GM18499 (cell line): ENCODE data around the gene SMPDL3B.
A peak's percentile ranks its signal among the peaks of the same experiment; 100 is the strongest.

Experiments
- ATAC-seq: cut with Tn5 transposase; IDR thresholded peaks from one replicate; pipeline ENCODE4 v1.9.1; 2021; ENCODE audit warnings: moderate number of reproducible peaks; ENCODE audit not compliant: insufficient read depth, unreplicated experiment

SMPDL3B gene, protein sequence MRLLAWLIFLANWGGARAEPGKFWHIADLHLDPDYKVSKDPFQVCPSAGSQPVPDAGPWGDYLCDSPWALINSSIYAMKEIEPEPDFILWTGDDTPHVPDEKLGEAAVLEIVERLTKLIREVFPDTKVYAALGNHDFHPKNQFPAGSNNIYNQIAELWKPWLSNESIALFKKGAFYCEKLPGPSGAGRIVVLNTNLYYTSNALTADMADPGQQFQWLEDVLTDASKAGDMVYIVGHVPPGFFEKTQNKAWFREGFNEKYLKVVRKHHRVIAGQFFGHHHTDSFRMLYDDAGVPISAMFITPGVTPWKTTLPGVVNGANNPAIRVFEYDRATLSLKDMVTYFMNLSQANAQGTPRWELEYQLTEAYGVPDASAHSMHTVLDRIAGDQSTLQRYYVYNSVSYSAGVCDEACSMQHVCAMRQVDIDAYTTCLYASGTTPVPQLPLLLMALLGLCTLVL

GRCh38 chr1:27934818-27935549 lies at the start of gene SMPDL3B:
TSS of gene SMPDL3B (plus strand) at chr1:27935000. CDS start at chr1:27935184, 184 bp downstream.
- ATAC-seq: no peak

DNA sequence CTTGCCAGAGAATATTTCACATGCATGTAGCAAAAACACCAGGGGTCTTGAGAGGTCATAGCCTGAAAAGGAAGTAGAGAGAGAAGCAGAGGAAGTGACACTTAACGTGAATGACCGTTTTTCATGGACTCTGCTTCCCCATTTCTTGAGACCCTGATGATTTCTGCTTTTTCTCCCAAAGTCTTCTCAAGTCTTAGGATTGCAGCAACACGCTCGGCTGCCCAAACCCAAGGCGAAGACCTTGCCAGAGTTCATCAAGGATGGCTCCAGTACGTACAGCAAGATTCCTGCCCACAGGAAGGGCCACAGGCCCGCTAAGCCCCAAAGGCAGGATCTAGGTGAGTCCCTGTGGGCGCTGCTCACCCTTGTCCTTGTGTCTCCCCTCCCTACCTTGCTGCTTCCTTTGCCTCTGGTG lies 49.7 kb upstream of the SMPDL3B start:
- no peak for ATAC-seq

DNA sequence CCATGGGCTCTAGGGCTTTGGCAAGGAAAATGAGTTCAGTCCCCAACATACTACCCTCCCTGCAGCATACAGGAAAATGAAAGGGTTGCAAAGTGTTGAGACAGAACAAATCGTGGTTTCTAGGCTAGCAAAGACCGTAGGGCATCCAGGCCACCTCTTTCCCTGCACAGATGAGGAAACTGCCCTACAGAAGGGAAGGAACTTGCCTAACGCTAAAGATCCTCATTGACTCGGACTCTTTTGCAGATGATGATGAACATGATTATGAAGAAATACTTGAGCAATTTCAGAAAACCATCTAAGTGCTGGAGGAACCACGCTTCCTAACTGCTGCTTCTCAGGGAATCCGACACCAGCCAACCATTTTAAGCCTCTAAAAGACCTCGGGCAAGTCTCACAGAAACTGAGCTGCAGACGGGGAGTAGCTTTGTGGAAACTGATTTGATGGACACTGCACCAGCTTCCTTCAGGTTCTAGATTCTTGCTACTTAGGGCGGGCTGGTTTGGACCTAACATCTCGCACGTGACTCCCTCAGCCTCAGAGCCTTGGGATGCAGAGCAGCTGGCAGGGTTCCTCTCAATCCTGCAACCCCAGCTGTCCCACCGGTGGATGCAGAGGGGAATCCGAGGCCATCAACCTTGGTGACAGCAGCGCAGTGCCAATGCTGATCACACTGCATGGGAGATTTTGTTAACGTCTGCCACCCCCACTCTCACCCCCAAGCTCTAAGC lies 49.0 kb upstream of the SMPDL3B start:
- ATAC-seq: no peak

DNA sequence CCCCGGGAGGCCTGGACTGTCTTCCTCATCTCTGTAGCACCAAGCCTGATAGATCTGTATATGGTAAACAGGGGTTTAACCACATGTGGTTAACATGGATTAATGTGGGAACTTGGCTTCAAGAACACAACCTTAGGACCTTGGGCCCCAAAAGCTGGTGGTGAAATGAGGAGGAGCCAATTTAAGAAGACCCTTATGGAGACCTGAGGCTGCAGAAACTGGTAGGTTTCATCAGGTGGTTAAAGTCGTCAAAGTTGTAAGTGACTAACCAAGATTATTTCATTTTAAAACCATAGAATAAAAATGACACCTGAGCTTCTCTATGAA lies 48.5 kb upstream of the SMPDL3B start:
- ATAC-seq: no peak

DNA sequence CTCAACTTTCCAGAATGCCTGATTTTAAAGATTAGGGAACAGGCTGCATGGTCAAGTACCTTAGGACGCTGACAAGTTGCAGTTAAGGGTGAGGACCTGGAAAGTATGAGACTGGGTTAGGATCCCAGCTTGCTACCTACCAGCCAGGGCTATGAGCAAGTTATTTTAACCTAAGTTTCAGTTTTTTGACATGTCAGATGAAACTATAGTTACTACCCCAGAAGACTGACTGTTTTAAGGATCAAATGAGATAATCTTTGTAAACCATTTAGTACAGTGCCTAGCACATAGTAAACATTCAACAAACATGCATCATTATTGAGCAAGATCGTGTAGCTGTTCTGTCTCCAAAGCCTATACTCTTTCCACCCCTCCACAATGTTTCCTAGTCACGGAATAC lies 48.1 kb upstream of the SMPDL3B start:
- ATAC-seq: no peak

DNA sequence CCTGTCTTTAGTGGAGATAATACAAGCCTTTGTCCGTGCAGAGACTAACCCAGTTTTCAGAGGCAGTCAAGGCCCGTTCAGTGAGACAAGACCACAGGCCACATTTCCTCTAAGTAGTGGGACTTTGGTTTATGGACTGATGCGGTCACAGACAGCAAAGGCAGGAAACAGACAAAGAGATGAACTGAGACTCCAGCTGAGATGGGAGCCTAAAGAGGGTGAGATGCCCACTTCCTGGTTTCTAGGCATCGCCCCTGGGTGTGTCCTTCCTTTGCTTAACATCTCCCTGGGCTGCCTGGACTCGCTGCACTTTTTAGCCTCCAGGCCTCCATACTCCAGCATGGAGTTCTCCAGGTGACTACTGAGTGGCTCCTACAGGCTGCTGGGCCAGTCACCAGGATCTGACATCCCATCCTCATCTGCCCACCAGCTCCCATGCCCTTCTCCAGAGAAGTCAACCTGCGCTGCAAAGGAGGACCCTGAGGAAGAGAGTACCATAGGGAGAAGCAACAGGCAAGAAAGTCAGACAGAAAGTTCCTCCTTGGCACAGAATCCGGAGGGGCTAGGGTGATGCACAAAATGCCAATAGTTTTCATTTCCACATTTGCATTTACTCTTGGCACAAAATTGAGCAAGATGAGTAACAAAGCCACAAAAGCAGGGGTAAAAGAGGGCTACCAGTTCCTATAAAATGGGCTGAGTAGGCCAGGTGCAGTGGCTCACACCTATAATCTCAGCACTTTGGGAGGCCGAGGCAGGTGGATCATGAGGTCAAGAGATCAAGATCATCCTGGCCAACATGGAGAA lies 47.4 kb upstream of the SMPDL3B start:
- no peak for ATAC-seq

- ATAC-seq: no peak
Observed at GRCh38 chr1:27889506-27889905, 45.3 kb upstream of the SMPDL3B start.

- peak; percentile 42 for ATAC-seq
Observed at GRCh38 chr1:27891196-27891889, 43.5 kb upstream of the SMPDL3B start.

DNA sequence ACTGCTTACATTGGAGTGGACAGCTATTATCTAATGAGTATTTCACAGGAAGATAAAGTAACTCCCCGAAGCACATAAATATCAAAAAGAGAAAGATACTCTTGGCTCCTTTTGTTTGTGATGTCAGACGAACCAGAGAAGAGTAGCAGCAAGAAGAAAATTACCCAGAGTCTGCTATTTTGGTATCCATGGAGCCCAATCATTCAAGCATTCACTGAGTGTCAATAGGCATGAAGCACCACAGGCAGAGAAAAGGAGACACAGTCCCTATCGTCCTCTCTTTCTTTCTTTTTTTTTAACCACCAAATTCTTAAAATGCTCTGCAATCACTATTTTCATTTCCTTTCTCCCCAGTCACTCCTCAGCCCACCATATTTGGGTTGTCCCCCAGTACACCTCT lies 40.3 kb upstream of the SMPDL3B start:
- ATAC-seq: no peak

DNA sequence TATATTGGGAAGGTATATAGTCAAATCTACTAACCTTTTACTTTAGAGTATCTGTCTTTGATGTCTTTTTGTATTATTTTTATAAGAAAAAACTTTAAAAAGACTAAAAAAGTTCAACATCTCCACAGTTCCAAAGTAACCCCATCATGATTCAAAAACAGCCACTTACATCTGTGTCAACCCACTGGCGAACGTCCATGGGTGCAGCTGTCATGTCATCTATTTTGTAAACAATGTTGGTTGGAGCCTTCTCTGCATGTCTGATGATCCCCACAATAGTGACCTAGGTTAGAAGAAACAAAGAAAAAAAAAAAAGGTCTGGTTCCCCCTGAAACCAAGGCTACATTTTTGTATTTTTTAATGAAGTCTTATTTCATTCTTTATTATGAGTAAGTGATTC lies 28.0 kb upstream of the SMPDL3B start:
- no peak for ATAC-seq

DNA sequence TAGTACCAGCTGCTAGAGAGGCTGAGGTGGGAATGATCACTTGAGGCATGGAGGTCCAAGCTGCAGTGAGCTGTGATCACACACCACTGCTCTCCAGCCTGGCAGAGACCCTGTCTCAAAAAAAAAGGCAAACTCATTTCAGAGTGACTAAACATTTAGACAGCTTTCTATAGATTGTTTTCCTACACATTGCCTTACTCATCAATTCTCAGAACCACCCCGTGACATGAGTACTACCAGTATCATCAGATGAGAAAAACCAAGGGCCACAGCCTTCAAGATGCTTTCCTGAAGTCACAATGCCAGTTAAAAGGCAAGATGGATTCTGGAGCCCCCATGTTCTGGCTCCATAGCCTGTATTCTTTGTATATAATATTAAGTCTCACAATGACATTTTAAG lies 22.4 kb upstream of the SMPDL3B start:
- no peak for ATAC-seq

GRCh38 chr1:27915082-27915575 lies 19.7 kb upstream of the SMPDL3B start:
- ATAC-seq: no peak

- no peak for ATAC-seq
Observed at GRCh38 chr1:27922272-27922671, 12.5 kb upstream of the SMPDL3B start.

DNA sequence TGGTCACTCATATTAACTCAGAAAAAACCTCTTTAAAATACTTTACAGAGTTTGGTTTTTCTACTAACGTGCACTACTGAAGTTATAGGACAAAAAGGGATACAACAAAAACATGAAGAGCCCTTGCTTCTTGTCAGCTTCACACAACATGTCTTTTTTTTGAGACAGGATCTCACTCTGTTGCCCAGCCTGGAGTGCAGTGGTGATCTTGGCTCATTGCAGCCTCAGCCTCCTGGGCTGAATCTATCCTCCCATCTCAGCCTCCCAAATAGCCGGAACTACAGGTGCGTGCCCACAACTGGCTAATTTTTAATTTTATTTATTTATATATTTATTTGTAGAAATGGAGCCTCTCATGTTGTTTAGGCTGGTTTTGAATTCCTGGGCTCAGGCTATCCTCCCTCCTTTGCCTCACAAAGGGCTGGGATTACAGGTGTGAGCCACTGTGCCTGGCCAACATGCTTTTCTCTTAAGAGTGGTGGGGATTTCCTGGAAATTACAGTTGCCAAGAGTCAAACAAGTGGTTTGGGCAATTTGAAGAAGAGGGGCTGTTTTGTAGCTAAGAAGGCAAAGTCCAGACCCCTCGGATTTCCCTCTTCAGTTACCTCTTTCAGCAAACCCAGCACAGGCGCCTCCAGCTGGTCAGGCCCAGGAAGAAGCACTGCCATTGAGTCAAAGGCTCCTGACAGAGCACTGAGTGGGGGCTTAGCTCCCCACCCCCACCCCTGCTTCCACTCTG lies 6.4 kb upstream of the SMPDL3B start:
- no peak for ATAC-seq

DNA sequence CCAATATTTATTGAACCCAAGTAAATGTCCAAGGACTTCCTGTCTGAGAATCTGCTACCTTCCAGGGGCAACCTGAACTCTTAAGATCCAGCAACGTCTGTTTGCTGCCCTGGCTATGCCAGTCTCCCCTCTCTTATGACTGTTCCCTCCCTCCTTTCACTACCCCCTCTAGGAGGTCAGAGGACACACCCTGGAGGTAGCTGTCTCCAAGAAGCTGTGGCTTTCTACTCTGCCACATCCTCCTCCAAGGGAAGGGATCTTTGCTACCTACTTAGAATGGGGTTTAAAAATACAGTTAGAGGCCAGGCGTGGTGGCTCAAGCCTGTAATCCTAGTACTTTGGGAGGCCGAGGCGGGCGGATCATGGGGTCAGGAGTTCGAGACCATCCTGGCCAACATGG lies 3.6 kb upstream of the SMPDL3B start:
- no peak for ATAC-seq

- no peak for ATAC-seq
Observed at GRCh38 chr1:27931759-27932158, 3.0 kb upstream of the SMPDL3B start.

- ATAC-seq: no peak
Observed at GRCh38 chr1:27935721-27936120, 921 bp downstream of the SMPDL3B start.

DNA sequence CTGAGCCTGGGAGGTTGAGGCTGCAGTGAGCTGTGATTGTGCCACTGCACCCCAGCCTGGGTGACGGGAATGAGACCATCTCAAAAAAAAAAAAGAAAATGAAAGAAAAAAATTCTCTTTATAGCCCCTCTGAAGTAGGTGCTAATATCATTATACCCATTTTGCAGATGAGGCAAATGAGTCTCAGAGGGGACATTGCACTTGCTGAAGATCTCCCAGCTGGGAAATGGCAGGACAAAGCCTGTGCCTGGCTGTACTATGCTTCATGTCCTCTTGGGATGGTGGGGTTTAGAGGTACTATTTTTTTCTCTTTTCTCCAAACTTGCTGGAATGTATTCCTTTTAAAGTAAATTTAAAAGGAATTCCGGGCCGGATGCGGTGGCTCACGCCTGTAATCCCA lies 1.6 kb downstream of the SMPDL3B start:
- no peak for ATAC-seq

DNA sequence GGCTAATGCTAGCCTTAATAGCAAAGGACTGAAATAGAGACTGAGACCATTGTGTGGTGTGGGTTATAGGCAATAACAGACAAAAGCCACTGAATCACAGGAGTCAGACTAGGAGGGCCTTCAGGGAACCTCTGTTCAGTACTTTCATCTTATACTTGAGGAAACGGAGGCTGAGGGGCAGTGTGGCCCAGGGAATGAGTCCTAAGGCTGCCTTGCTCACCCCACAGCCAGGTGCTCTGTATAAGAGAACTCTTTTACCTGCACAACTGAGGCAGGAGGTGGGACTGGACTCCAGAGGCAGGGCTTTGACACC lies 2.7 kb downstream of the SMPDL3B start:
- no peak for ATAC-seq
